IPS-18c (cell line): ENCODE data around the gene TREML2.
"Not testable (repeated sequence)": the region's sequence is repeated elsewhere in the genome, so short reads cannot be mapped to it uniquely, and the experiment has no call there.

ENCODE experiments used
- H3K4me3 ChIP-seq: 2 replicates; pipeline ENCODE4 v1.7.0; 2013; ENCODE audit warnings: low read depth, mild to moderate bottlenecking, low read length, moderate library complexity; ENCODE audit not compliant: insufficient read depth
- H3K9me3 ChIP-seq: one replicate; pipeline ENCODE4 v1.6.1; 2013; ENCODE audit warnings: mild to moderate bottlenecking, low read length, moderate library complexity; ENCODE audit not compliant: control insufficient read depth, insufficient read depth

TREML2 gene

GRCh38 chr6:41200901-41201763, at the start of gene TREML2:
Gene TREML2 (minus strand): TSS chr6:41201149. CDS start chr6:41201008, 141 bp downstream.
- H3K4me3 ChIP-seq: no peak within 1 kb of the TSS
- no peaks in the 10 kb centered on the region for H3K9me3 ChIP-seq

GRCh38 chr6:41247882-41248705, 47.1 kb upstream of the TREML2 start:
- no peak overlapping the region for H3K4me3 ChIP-seq
- H3K9me3 ChIP-seq: no peaks in the 10 kb centered on the region

GRCh38 chr6:41247288-41247865, 46.4 kb upstream of the TREML2 start:
- no peak overlapping the region for H3K4me3 ChIP-seq
- H3K9me3 ChIP-seq: no peaks in the 10 kb centered on the region

- H3K4me3 ChIP-seq: not testable (repeated sequence)
Observed at GRCh38 chr6:41246529-41246928, 45.6 kb upstream of the TREML2 start.

GRCh38 chr6:41239467-41240159, 38.7 kb upstream of the TREML2 start:
- Histone ChIP-seq H3K4me3 (peak overlapping the region; percentile 43; the same call in 1 of the 2 replicates), H3K9me3 (no peaks in the 10 kb centered on the region)

More at GRCh38 chr6:41246529-41246928, 45.6 kb upstream of the TREML2 start:
- H3K9me3 ChIP-seq: not testable (repeated sequence)

- H3K4me3 ChIP-seq: no peak overlapping the region
Observed at GRCh38 chr6:41237128-41237527, 36.2 kb upstream of the TREML2 start.

GRCh38 chr6:41236276-41236675, 35.3 kb upstream of the TREML2 start:
- Histone ChIP-seq H3K9me3 (no peaks in the 10 kb centered on the region), H3K4me3 (no peak overlapping the region)

More at GRCh38 chr6:41237128-41237527, 36.2 kb upstream of the TREML2 start:
- no peaks in the 10 kb centered on the region for H3K9me3 ChIP-seq

- no peak overlapping the region for H3K4me3 ChIP-seq
Observed at GRCh38 chr6:41232667-41233066, 31.7 kb upstream of the TREML2 start.

GRCh38 chr6:41231246-41231645, 30.3 kb upstream of the TREML2 start:
- Histone ChIP-seq H3K9me3 (no peaks in the 10 kb centered on the region), H3K4me3 (no peak overlapping the region)

More at GRCh38 chr6:41232667-41233066, 31.7 kb upstream of the TREML2 start:
- H3K9me3 ChIP-seq: no peaks in the 10 kb centered on the region

GRCh38 chr6:41229721-41230120, 28.8 kb upstream of the TREML2 start:
- no peak overlapping the region for H3K4me3 ChIP-seq
- H3K9me3 ChIP-seq: no peaks in the 10 kb centered on the region

GRCh38 chr6:41228616-41229015, 27.7 kb upstream of the TREML2 start:
- Histone ChIP-seq H3K9me3 (no peaks in the 10 kb centered on the region), H3K4me3 (no peak overlapping the region)

GRCh38 chr6:41228096-41228495, 27.1 kb upstream of the TREML2 start, which contains the start of gene TREML4:
Gene TREML4 (plus strand): TSS chr6:41228349. CDS start chr6:41228428, 79 bp downstream.
- no peaks in the 10 kb centered on the region for H3K9me3 ChIP-seq

GRCh38 chr6:41226752-41227151, 25.8 kb upstream of the TREML2 start:
- Histone ChIP-seq H3K4me3 (no peak overlapping the region), H3K9me3 (no peaks in the 10 kb centered on the region)

More at GRCh38 chr6:41228096-41228495, 27.1 kb upstream of the TREML2 start, which contains the start of gene TREML4:
- H3K4me3 ChIP-seq: no peak within 1 kb of the TSS

GRCh38 chr6:41224800-41225199, 23.9 kb upstream of the TREML2 start:
- Histone ChIP-seq H3K4me3 (no peak overlapping the region), H3K9me3 (no peaks in the 10 kb centered on the region)

GRCh38 chr6:41222513-41222912, 21.6 kb upstream of the TREML2 start:
- H3K9me3 ChIP-seq: no peaks in the 10 kb centered on the region
- no peak overlapping the region for H3K4me3 ChIP-seq

- Histone ChIP-seq H3K4me3 (no peak overlapping the region), H3K9me3 (no peaks in the 10 kb centered on the region)
Observed at GRCh38 chr6:41222045-41222444, 21.1 kb upstream of the TREML2 start.

GRCh38 chr6:41216616-41217015, 15.7 kb upstream of the TREML2 start:
- H3K9me3 ChIP-seq: no peaks in the 10 kb centered on the region
- H3K4me3 ChIP-seq: no peak overlapping the region
